Tongue (tissue), 2 donors: ENCODE results near the gene PTPN6. TPM values are rescaled to one million over a fixed set of nuclear protein-coding genes. Genes with fewer than 3 reads are reported as not detected.
A peak's percentile ranks its signal among the peaks of the same experiment; 100 is the strongest.

Experiments
- DNase-seq: peaks from one replicate; pipeline ENCODE4 v3.0.0-alpha.2; 2015
- total RNA-seq: library from RNA; depleted of rRNA; stranded (reverse); fragments of >200 nt; gene quantifications from one replicate; pipeline ENCODE4 v1.2.3, GENCODE V29; 2014

PTPN6 gene
- total RNA-seq, 1 donor from 2014 or later = 11.4 TPM

DNA sequence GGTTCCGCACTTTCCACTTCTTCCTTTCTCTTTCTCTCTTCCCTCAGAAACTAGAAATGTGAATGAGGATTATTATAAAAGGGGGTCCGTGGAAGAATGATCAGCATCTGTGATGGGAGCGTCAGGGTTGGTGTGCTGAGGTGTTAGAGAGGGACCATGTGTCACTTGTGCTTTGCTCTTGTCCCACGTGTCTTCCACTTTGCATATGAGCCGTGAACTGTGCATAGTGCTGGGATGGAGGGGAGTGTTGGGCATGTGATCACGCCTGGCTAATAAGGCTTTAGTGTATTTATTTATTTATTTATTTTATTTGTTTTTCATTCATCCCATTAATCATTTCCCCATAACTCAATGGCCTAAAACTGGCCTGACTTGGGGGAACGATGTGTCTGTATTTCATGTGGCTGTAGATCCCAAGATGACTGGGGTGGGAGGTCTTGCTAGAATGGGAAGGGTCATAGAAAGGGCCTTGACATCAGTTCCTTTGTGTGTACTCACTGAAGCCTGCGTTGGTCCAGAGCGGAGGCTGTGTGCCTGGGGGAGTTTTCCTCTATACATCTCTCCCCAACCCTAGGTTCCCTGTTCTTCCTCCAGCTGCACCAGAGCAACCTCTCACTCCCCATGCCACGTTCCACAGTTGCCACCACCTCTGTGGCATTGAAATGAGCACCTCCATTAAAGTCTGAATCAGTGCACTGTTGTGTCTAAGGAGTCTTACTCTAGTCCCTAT is 28.0 kb upstream of the PTPN6 start:
- DNase-seq = no peak

DNA sequence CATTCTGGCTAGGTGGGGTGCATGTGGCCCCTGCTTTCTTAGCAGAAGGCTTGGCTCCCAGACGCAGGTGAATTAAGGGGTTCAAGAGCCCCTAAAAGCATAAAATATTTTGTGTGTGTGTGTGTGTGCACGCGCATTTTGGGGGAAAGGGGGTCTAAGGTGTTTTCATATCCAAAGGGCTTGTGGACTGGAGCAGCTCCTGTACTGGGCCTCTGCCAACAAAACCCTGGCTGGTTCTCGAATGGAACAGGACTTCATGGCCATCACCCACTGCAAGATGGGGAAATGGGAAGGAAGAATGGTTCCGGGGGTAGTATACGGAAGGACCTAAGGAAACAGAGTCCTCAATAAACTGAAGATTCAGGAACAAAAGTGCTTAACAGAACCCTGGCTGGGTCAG is 27.3 kb upstream of the PTPN6 start:
- no peak for DNase-seq

DNA sequence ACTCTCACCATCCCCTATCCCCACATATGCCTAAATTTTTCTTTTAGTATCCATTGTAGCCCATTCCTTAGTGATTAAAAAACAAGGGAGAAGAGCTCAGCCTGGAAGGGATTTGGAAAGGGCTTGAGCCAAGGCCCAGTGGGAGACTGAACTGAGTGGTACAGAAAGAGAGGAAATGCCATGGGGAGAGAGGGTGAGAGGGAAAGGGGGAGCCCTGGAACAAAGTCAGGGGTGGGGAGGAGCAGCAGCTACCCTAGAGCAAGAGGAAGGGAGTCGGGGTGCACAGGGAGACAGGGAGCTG is 26.0 kb upstream of the PTPN6 start:
- no peak for DNase-seq

GRCh38 chr12:6925540-6926279 is 25.4 kb upstream of the PTPN6 start:
- peak; percentile 85 for DNase-seq

- peak; percentile 95 for DNase-seq
Measured at GRCh38 chr12:6927379-6928021, 23.7 kb upstream of the PTPN6 start, which contains the start of gene ATN1. TSS of gene ATN1 (plus strand) at chr12:6927959. CDS start at chr12:6934002, 6,043 bp downstream.

GRCh38 chr12:6928022-6928702 is 23.0 kb upstream of the PTPN6 start:
- peak; percentile 54 for DNase-seq

- DNase-seq = no peak
Measured at GRCh38 chr12:6928703-6929407, 22.3 kb upstream of the PTPN6 start.

- no peak for DNase-seq
Measured at GRCh38 chr12:6929466-6930452, 21.4 kb upstream of the PTPN6 start.

DNA sequence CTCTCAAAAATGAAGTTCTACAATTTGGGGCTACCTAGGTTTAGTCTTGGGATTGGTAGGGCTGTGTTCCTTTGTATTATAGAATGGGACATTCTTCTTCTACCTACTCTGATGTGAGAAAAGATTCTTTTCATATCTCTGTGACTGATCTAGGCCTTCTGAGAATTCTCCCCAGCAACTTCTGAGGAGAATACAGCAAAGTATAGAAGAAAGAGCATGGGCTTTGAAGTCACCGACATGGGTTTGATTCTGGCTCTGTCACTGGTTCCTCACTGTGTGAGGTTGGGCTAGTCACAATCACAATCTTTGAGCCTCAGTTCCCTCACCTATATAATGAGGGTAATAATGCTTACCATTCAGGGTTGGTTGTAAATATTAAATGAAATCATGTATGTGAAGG is 18.4 kb upstream of the PTPN6 start:
- DNase-seq = no peak

DNA sequence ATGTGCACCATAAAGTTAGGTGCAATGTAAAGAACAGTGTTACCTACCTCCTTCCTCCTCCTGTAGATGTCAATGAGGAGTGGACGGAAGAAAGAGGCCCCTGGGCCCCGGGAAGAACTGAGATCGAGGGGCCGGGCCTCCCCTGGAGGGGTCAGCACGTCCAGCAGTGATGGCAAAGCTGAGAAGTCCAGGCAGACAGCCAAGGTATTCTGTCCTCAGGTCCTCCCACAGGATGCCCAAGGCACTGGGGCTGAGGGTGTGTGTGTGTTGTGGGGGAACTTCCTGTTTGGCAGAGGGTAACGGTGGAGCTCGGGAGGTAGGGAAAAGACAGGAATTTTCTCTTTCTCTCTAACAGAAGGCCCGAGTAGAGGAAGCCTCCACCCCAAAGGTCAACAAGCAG is 17.0 kb upstream of the PTPN6 start:
- DNase-seq = no peak

DNA sequence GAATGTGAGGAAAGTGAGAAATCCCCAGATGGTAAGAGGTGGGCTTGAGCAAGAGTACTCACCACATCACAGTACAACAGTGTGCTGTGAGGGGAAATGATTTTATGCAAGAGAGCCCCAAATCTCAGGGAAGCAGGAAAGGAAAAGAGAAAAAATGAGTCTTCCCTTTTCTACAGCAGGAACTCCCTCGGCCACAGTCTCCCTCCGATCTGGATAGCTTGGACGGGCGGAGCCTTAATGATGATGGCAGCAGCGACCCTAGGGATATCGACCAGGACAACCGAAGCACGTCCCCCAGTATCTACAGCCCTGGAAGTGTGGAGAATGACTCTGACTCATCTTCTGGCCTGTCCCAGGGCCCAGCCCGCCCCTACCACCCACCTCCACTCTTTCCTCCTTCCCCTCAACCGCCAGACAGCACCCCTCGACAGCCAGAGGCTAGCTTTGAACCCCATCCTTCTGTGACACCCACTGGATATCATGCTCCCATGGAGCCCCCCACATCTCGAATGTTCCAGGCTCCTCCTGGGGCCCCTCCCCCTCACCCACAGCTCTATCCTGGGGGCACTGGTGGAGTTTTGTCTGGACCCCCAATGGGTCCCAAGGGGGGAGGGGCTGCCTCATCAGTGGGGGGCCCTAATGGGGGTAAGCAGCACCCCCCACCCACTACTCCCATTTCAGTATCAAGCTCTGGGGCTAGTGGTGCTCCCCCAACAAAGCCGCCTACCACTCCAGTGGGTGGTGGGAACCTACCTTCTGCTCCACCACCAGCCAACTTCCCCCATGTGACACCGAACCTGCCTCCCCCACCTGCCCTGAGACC is 15.6 kb upstream of the PTPN6 start:
- no peak for DNase-seq

DNA sequence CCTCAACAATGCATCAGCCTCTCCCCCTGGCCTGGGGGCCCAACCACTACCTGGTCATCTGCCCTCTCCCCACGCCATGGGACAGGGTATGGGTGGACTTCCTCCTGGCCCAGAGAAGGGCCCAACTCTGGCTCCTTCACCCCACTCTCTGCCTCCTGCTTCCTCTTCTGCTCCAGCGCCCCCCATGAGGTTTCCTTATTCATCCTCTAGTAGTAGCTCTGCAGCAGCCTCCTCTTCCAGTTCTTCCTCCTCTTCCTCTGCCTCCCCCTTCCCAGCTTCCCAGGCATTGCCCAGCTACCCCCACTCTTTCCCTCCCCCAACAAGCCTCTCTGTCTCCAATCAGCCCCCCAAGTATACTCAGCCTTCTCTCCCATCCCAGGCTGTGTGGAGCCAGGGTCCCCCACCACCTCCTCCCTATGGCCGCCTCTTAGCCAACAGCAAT is 14.9 kb upstream of the PTPN6 start:
- no peak for DNase-seq

- no peak for DNase-seq
Measured at GRCh38 chr12:6936636-6937480, 14.3 kb upstream of the PTPN6 start.

- peak; percentile 98 for DNase-seq
Measured at GRCh38 chr12:6937481-6938352, 13.4 kb upstream of the PTPN6 start.

- no peak for DNase-seq
Measured at GRCh38 chr12:6938353-6939190, 12.6 kb upstream of the PTPN6 start.

DNA sequence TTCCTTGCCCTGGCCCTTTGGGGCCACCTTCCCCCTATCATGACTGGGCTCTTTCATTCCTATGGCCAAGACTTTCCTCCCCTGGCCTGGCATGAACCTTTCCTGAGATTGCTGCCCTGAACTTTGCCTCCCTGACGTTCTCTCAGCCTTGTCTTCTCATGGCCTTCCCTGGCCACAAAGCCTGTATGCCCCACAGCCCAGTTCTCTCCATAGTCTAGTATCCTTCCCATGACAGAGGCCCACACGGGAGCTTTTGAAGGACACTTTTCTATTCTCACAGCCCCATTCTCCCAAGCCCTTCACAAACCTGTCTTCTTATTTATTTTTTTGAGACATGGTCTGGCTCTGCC is 12.0 kb upstream of the PTPN6 start:
- no peak for DNase-seq

DNA sequence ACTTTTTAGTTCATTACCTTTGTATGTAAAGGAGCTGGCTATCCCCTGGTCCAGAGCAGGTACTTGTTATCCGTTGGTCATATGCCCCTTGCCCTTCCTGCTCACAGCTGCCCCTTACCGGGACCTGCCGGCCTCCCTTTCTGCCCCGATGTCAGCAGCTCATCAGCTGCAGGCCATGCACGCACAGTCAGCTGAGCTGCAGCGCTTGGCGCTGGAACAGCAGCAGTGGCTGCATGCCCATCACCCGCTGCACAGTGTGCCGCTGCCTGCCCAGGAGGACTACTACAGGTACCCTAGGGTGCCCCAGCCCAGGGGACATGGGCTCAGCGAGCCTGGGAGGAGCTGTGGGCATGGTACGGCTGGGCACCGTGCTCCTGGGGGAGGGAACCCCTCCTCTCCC is 9.9 kb upstream of the PTPN6 start:
- no peak for DNase-seq
